ENCODE results near the gene TEKT4.
"Not testable (repeated sequence)": the region's sequence is repeated elsewhere in the genome, so short reads cannot be mapped to it uniquely, and the experiment has no call there.

The TEKT4 gene
- 0 to 0.21 (median 0) reads per million in 9 experiments for total RNA-seq

GRCh38 chr2:94871226-94872087 lies at the start of gene TEKT4:
TEKT4 (plus strand) TSS chr2:94871430; CDS start chr2:94871580, 150 bp downstream.
- H3K36me3 Mint-ChIP-seq (ENCODE audit: insufficient read depth): peaks cover 3% of the 10 kb centered on the region

GRCh38 chr2:94839224-94839623 lies 32.0 kb upstream of the TEKT4 start:
- not testable (repeated sequence) for H3K27me3 Mint-ChIP-seq; DNase-seq; H3K9me3 Mint-ChIP-seq; ATAC-seq (replicated peaks); H3K4me1 Mint-ChIP-seq (ENCODE audit: low read depth in 2 of 2); H3K36me3 Mint-ChIP-seq (ENCODE audit: insufficient read depth); H3K27ac Mint-ChIP-seq; H3K4me3 Mint-ChIP-seq

More at GRCh38 chr2:94871226-94872087, at the start of gene TEKT4:
- ATAC-seq (replicated peaks): no peak
- Mint-ChIP-seq H3K27me3 (peaks cover 0 to 9% of the 10 kb centered on the region in 2 donors), H3K27ac (no peak within 1 kb of the TSS), H3K9me3 (no peaks in the 10 kb centered on the region), H3K4me3 (no peak within 1 kb of the TSS), H3K4me1 (ENCODE audit: low read depth in 2 of 2) (no peaks in the 10 kb centered on the region)
- no peak for DNase-seq

GRCh38 chr2:94856856-94857255 lies 14.4 kb upstream of the TEKT4 start:
- H3K27ac Mint-ChIP-seq; H3K9me3 Mint-ChIP-seq; H3K4me3 Mint-ChIP-seq; ATAC-seq (replicated peaks); H3K4me1 Mint-ChIP-seq (ENCODE audit: low read depth in 2 of 2); DNase-seq; H3K36me3 Mint-ChIP-seq (ENCODE audit: insufficient read depth): not testable (repeated sequence)
- peaks cover 9 to 21% of the 10 kb centered on the region in 2 donors for H3K27me3 Mint-ChIP-seq

- not testable (repeated sequence) for H3K9me3 Mint-ChIP-seq; H3K4me3 Mint-ChIP-seq; H3K36me3 Mint-ChIP-seq (ENCODE audit: insufficient read depth); H3K27ac Mint-ChIP-seq; DNase-seq; H3K4me1 Mint-ChIP-seq (ENCODE audit: low read depth in 2 of 2); ATAC-seq (replicated peaks)
- H3K27me3 Mint-ChIP-seq: peaks cover 15 to 28% of the 10 kb centered on the region in 2 donors
Observed at GRCh38 chr2:94857367-94858162, 13.7 kb upstream of the TEKT4 start.

- not testable (repeated sequence) for H3K27ac Mint-ChIP-seq
Observed at GRCh38 chr2:94858163-94858888, 12.9 kb upstream of the TEKT4 start.

GRCh38 chr2:94861308-94862152 lies 9.7 kb upstream of the TEKT4 start:
- ATAC-seq (replicated peaks) (no peak), DNase-seq (no peak)
- no peak overlapping the region for H3K27ac Mint-ChIP-seq
- no peaks in the 10 kb centered on the region for H3K4me1 Mint-ChIP-seq (ENCODE audit: low read depth in 2 of 2)
- no peak overlapping the region for H3K4me3 Mint-ChIP-seq
- peaks cover 15 to 30% of the 10 kb centered on the region in 2 donors for H3K27me3 Mint-ChIP-seq
- no peaks in the 10 kb centered on the region for H3K36me3 Mint-ChIP-seq (ENCODE audit: insufficient read depth)
- no peaks in the 10 kb centered on the region for H3K9me3 Mint-ChIP-seq

More at GRCh38 chr2:94858163-94858888, 12.9 kb upstream of the TEKT4 start:
- H3K4me3 Mint-ChIP-seq; H3K9me3 Mint-ChIP-seq; H3K36me3 Mint-ChIP-seq (ENCODE audit: insufficient read depth); H3K4me1 Mint-ChIP-seq (ENCODE audit: low read depth in 2 of 2); ATAC-seq (replicated peaks); DNase-seq: not testable (repeated sequence)
- H3K27me3 Mint-ChIP-seq: peaks cover 15 to 30% of the 10 kb centered on the region in 2 donors

GRCh38 chr2:94862903-94863302 lies 8.3 kb upstream of the TEKT4 start:
- not testable (repeated sequence) for H3K36me3 Mint-ChIP-seq (ENCODE audit: insufficient read depth); DNase-seq; ATAC-seq (replicated peaks); H3K4me3 Mint-ChIP-seq; H3K27ac Mint-ChIP-seq; H3K4me1 Mint-ChIP-seq (ENCODE audit: low read depth in 2 of 2); H3K9me3 Mint-ChIP-seq
- H3K27me3 Mint-ChIP-seq: peaks cover 15 to 22% of the 10 kb centered on the region in 2 donors

GRCh38 chr2:94869131-94869530 lies 2.1 kb upstream of the TEKT4 start:
- Mint-ChIP-seq H3K36me3 (ENCODE audit: insufficient read depth) (no peaks in the 10 kb centered on the region), H3K4me1 (ENCODE audit: low read depth in 2 of 2) (no peaks in the 10 kb centered on the region), H3K9me3 (no peaks in the 10 kb centered on the region), H3K27me3 (peaks cover 0 to 9% of the 10 kb centered on the region in 2 donors), H3K27ac (no peak overlapping the region), H3K4me3 (no peak overlapping the region)
- ATAC-seq (replicated peaks) (no peak), DNase-seq (no peak)

GRCh38 chr2:94869552-94870439 lies 1.4 kb upstream of the TEKT4 start:
- Mint-ChIP-seq H3K27ac (no peak overlapping the region), H3K4me3 (no peak overlapping the region), H3K9me3 (no peaks in the 10 kb centered on the region), H3K4me1 (ENCODE audit: low read depth in 2 of 2) (no peaks in the 10 kb centered on the region), H3K36me3 (ENCODE audit: insufficient read depth) (no peaks in the 10 kb centered on the region), H3K27me3 (peaks cover 0 to 9% of the 10 kb centered on the region in 2 donors)
- ATAC-seq (replicated peaks): no peak
- DNase-seq: no peak

- no peak for ATAC-seq (replicated peaks)
- no peaks in the 10 kb centered on the region for H3K4me1 Mint-ChIP-seq (ENCODE audit: low read depth in 2 of 2)
- H3K36me3 Mint-ChIP-seq (ENCODE audit: insufficient read depth): no peaks in the 10 kb centered on the region
- no peak overlapping the region for H3K4me3 Mint-ChIP-seq
- no peak for DNase-seq
- H3K9me3 Mint-ChIP-seq: no peaks in the 10 kb centered on the region
- H3K27ac Mint-ChIP-seq: no peak overlapping the region
- peaks cover 0 to 9% of the 10 kb centered on the region in 2 donors for H3K27me3 Mint-ChIP-seq
Observed at GRCh38 chr2:94870440-94871225, 597 bp upstream of the TEKT4 start.

- no peaks in the 10 kb centered on the region for H3K9me3 Mint-ChIP-seq
- H3K4me3 Mint-ChIP-seq: no peak overlapping the region
- H3K27me3 Mint-ChIP-seq: peaks cover 0 to 10% of the 10 kb centered on the region in 2 donors
- no peaks in the 10 kb centered on the region for H3K4me1 Mint-ChIP-seq (ENCODE audit: low read depth in 2 of 2)
- no peak overlapping the region for H3K27ac Mint-ChIP-seq
- no peak for DNase-seq
- ATAC-seq (replicated peaks): no peak
- peaks cover 3% of the 10 kb centered on the region for H3K36me3 Mint-ChIP-seq (ENCODE audit: insufficient read depth)
Observed at GRCh38 chr2:94872088-94872618, 923 bp downstream of the TEKT4 start.
